NCI-H2029 (cell line): ENCODE measurements around the gene ADD1.
"Not testable (repeated sequence)": the region's sequence is repeated elsewhere in the genome, so short reads cannot be mapped to it uniquely, and the experiment has no call there.

ENCODE experiments used
- DNase-seq: peaks from one replicate; lab custom pipeline; 2025; lab: John Stamatoyannopoulos, UW

Gene ADD1

GRCh38 chr4:2944586-2945526, 101.2 kb downstream of the ADD1 start:
- DNase-seq: no peak

- not testable (repeated sequence) for DNase-seq
Measured at GRCh38 chr4:2945619-2946604, 102.3 kb downstream of the ADD1 start.

GRCh38 chr4:2946812-2947600, 103.4 kb downstream of the ADD1 start:
- no peak for DNase-seq

GRCh38 chr4:2947926-2948325, 104.3 kb downstream of the ADD1 start:
- no peak for DNase-seq

- DNase-seq: no peak
Measured at GRCh38 chr4:2948895-2949781, 105.5 kb downstream of the ADD1 start.

GRCh38 chr4:2949782-2950125, 106.1 kb downstream of the ADD1 start:
- no peak for DNase-seq

- no peak for DNase-seq
Measured at GRCh38 chr4:2950221-2950989, 106.8 kb downstream of the ADD1 start.

- DNase-seq: no peak
Measured at GRCh38 chr4:2953496-2953895, 109.9 kb downstream of the ADD1 start.

GRCh38 chr4:2954358-2955185, 110.9 kb downstream of the ADD1 start:
- DNase-seq: no peak

- not testable (repeated sequence) for DNase-seq
Measured at GRCh38 chr4:2955186-2956044, 111.8 kb downstream of the ADD1 start.

GRCh38 chr4:2958446-2958845, 114.8 kb downstream of the ADD1 start:
- DNase-seq: no peak

GRCh38 chr4:2960450-2960849, 116.8 kb downstream of the ADD1 start:
- not testable (repeated sequence) for DNase-seq

GRCh38 chr4:2961421-2961810, 117.8 kb downstream of the ADD1 start:
- no peak for DNase-seq

GRCh38 chr4:2961811-2962441, 118.3 kb downstream of the ADD1 start:
- DNase-seq: no peak

- no peak for DNase-seq
Measured at GRCh38 chr4:2962614-2963174, 119.0 kb downstream of the ADD1 start.

GRCh38 chr4:2963175-2963965, 119.7 kb downstream of the ADD1 start, which contains the start of the genes GRK4 and NOP14:
Gene GRK4, plus strand, starts transcription at chr4:2963571. Its CDS starts 500 bp downstream, at chr4:2964071.
Gene NOP14, minus strand, starts transcription at chr4:2963406. Its CDS starts 87 bp downstream, at chr4:2963319.
- peak; percentile 98 for DNase-seq
